HepG2 (cell line): ENCODE results near the gene ARHGAP23. TPM values are rescaled to one million over a fixed set of nuclear protein-coding genes. Genes with fewer than 3 reads are reported as not detected.

Source experiments
- CBFB ChIP-seq: sonication (generic); formaldehyde crosslinking; IDR thresholded peaks from 2 replicates; pipeline ENCODE4 v1.4.0; 2020; ENCODE audit warnings: missing genetic modification reagents
- KAT8 ChIP-seq: IDR thresholded peaks from 2 replicates; pipeline ENCODE4 v1.6.1; 2016; ENCODE audit warnings: missing genetic modification reagents, missing compliant biosample characterization
- KDM3A ChIP-seq: IDR thresholded peaks from 2 replicates; pipeline ENCODE4 v1.6.1; 2018; ENCODE audit warnings: low read depth, missing compliant biosample characterization
- KDM4B ChIP-seq: sonication (generic); formaldehyde crosslinking; IDR thresholded peaks from 2 replicates; pipeline ENCODE4 v1.4.0; 2020; ENCODE audit warnings: missing genetic modification reagents
- MEF2D ChIP-seq: sonication (generic); formaldehyde crosslinking; IDR thresholded peaks from 2 replicates; pipeline ENCODE4 v1.5.1; 2020; ENCODE audit warnings: mild to moderate bottlenecking, missing genetic modification reagents
- NFKBIZ ChIP-seq: IDR thresholded peaks from 2 replicates; pipeline ENCODE4 v1.6.1; 2018; ENCODE audit warnings: missing genetic modification reagents, missing compliant biosample characterization
- PHF8 ChIP-seq: sonication (generic); formaldehyde crosslinking; IDR thresholded peaks from 2 replicates; pipeline ENCODE4 v1.5.0; 2020; ENCODE audit warnings: missing genetic modification reagents
- POLR2G ChIP-seq: fragments of 200-400 bp; formaldehyde crosslinking; IDR thresholded peaks from 2 replicates; pipeline ENCODE4 v1.6.1; 2018; ENCODE audit warnings: mild to moderate bottlenecking, low read depth, low read length, moderate library complexity
- RFXAP ChIP-seq: sonication (generic); formaldehyde crosslinking; IDR thresholded peaks from 2 replicates; pipeline ENCODE4 v1.4.0; 2020; ENCODE audit warnings: missing genetic modification reagents, borderline replicate concordance
- SAP130 ChIP-seq: IDR thresholded peaks from 2 replicates; pipeline ENCODE4 v1.6.1; 2016; ENCODE audit warnings: low read depth
- SIX4 ChIP-seq: sonication (generic); formaldehyde crosslinking; IDR thresholded peaks from 2 replicates; pipeline ENCODE4 v1.4.0; 2020; ENCODE audit warnings: missing genetic modification reagents
- SMAD3 ChIP-seq: sonication (generic); formaldehyde crosslinking; IDR thresholded peaks from 2 replicates; pipeline ENCODE4 v1.4.0; 2020; ENCODE audit warnings: missing genetic modification reagents
- SP1 ChIP-seq, 2 experiments: fragments of 450-650 bp in 1 of 2; sonication (generic) in 1 of 2; formaldehyde crosslinking in 1 of 2; IDR thresholded peaks; 2 replicates each; pipeline versions ENCODE4 v1.4.0 to v1.6.1; 2016 to 2020; ENCODE audit warnings: missing genetic modification reagents in 1 of 2
- SRF ChIP-seq: IDR thresholded peaks from 2 replicates; pipeline ENCODE4 v1.6.1; 2011; ENCODE audit warnings: mild to moderate bottlenecking, low read depth, low read length, moderate library complexity
- STAG1 ChIP-seq: sonication (generic); formaldehyde crosslinking; IDR thresholded peaks from 2 replicates; pipeline ENCODE4 v1.4.0; 2020; ENCODE audit warnings: missing genetic modification reagents
- STAT6 ChIP-seq: sonication (generic); formaldehyde crosslinking; IDR thresholded peaks from 2 replicates; pipeline ENCODE4 v1.4.0; 2020; ENCODE audit warnings: missing genetic modification reagents, mild to moderate bottlenecking, borderline replicate concordance
- TEAD3 ChIP-seq: optimal IDR thresholded peaks from 2 replicates; pipeline ENCODE3; 2016; ENCODE audit warnings: borderline replicate concordance
- TSC22D2 ChIP-seq: sonication (generic); formaldehyde crosslinking; IDR thresholded peaks from 2 replicates; pipeline ENCODE4 v1.5.1; 2020; ENCODE audit warnings: missing genetic modification reagents, mild to moderate bottlenecking, borderline replicate concordance
- ZBTB3 ChIP-seq: sonication (generic); formaldehyde crosslinking; IDR thresholded peaks from 2 replicates; pipeline ENCODE4 v1.4.0; 2020; ENCODE audit warnings: low read depth, mild to moderate bottlenecking, moderate library complexity, missing genetic modification reagents, borderline replicate concordance
- ZC3H13 ChIP-seq: sonication (generic); formaldehyde crosslinking; IDR thresholded peaks from 2 replicates; pipeline ENCODE4 v1.8.1; 2023; ENCODE audit warnings: mild to moderate bottlenecking, missing genetic modification reagents, moderate library complexity
- ZFP36 ChIP-seq: fragments of 150-350 bp; IDR thresholded peaks from 2 replicates; pipeline ENCODE4 v1.6.1; 2018; ENCODE audit warnings: borderline replicate concordance, low read length, low read depth; ENCODE audit not compliant: partially characterized antibody
- ZFP82 ChIP-seq: sonication (generic); formaldehyde crosslinking; IDR thresholded peaks from 2 replicates; pipeline ENCODE4 v1.5.1; 2020; ENCODE audit warnings: mild to moderate bottlenecking, missing genetic modification reagents, borderline replicate concordance
- ZNF274 ChIP-seq: sonication (generic); formaldehyde crosslinking; IDR thresholded peaks from 2 replicates; pipeline ENCODE4 v1.5.1; 2020; ENCODE audit warnings: mild to moderate bottlenecking, missing genetic modification reagents
- ZNF33B ChIP-seq: sonication (generic); formaldehyde crosslinking; IDR thresholded peaks from 2 replicates; pipeline ENCODE4 v1.5.1; 2020; ENCODE audit warnings: mild to moderate bottlenecking, missing genetic modification reagents
- ZNF343 ChIP-seq: sonication (generic); formaldehyde crosslinking; IDR thresholded peaks from 2 replicates; pipeline ENCODE4 v1.4.0; 2020; ENCODE audit warnings: mild to moderate bottlenecking, missing genetic modification reagents
- ZNF619 ChIP-seq: sonication (generic); formaldehyde crosslinking; IDR thresholded peaks from 2 replicates; pipeline ENCODE4 v1.4.0; 2020; ENCODE audit warnings: mild to moderate bottlenecking, missing genetic modification reagents
- ZNF691 ChIP-seq: sonication (generic); formaldehyde crosslinking; IDR thresholded peaks from 2 replicates; pipeline ENCODE4 v1.4.0; 2020; ENCODE audit warnings: missing genetic modification reagents, low read depth, mild to moderate bottlenecking, borderline replicate concordance
- ZSCAN12 ChIP-seq: sonication (generic); formaldehyde crosslinking; IDR thresholded peaks from 2 replicates; pipeline ENCODE4 v1.9.0; 2021; ENCODE audit warnings: mild to moderate bottlenecking, missing genetic modification reagents
- ZSCAN25 ChIP-seq: sonication (generic); formaldehyde crosslinking; IDR thresholded peaks from 2 replicates; pipeline ENCODE4 v1.8.0; 2022; ENCODE audit warnings: mild to moderate bottlenecking, missing genetic modification reagents
- polyA plus RNA-seq, 8 experiments: library from polyadenylated mRNA; depleted of rRNA in 3 of 8; stranded (reverse) in 7 of 8; unstranded in 1 of 8; fragments of >200 nt; fragmentation: Illumina TruSeq in 4 of 8; extraction: Trizol in 4 of 8; gene quantifications; 2 replicates each; pipeline versions ENCODE4 v1.2.1 to v1.2.3, GENCODE V29; 2011 to 2016; ENCODE audit warnings: low read depth in 4 of 8, missing spikeins in 1 of 8, mixed read lengths in 1 of 8; ENCODE audit not compliant: insufficient read depth in 1 of 8
- total RNA-seq, 5 experiments: library from RNA; depleted of rRNA; stranded (reverse); fragments of >200 nt; fragmentation: Illumina TruSeq; extraction: Trizol; gene quantifications; 2 replicates each; pipeline ENCODE4 v1.2.3, GENCODE V29; 2016; ENCODE audit warnings: low read depth in 1 of 5

ARHGAP23 gene
- total and polyA plus RNA-seq, 2 of the 13 experiments (the other 11 are each of a cell fraction or from before 2014, with no cell fraction given), result 0.03 TPM; not detected in 1

GRCh38 chr17:38444151-38444550 lies 15.9 kb downstream of the ARHGAP23 start (continued):
- TF ChIP-seq STAT6, result no peak
- no peak for TF ChIP-seq RFXAP (CRISPR knock-in tag)
- 0 out of 2 replicates have a peak, but pooled peaks have one; percentile 34 for TF ChIP-seq KAT8 (CRISPR knock-in tag)
- no peak for TF ChIP-seq ZFP82 (CRISPR knock-in tag)
- no peak for TF ChIP-seq MEF2D (CRISPR knock-in tag)
- 0 out of 2 replicates have a peak, but pooled peaks have one; percentile 47 for TF ChIP-seq ZNF274
- no peak for TF ChIP-seq SP1 (IDR thresholded peaks at IDR 0.05)
- TF ChIP-seq SP1 (CRISPR knock-in tag; IDR thresholded peaks at IDR 0.05), result 0 out of 2 replicates have a peak, but pooled peaks have one; percentile 51
- no peak for TF ChIP-seq ZSCAN12
- peak; percentile 54; the same call in 1 of the 2 replicates for TF ChIP-seq KDM4B (CRISPR knock-in tag)
- no peak for TF ChIP-seq SMAD3 (CRISPR knock-in tag)
- TF ChIP-seq PHF8, result no peak
- TF ChIP-seq ZNF33B, result no peak
- peak; percentile 46; the same call in 1 of the 2 replicates for TF ChIP-seq ZNF691
- TF ChIP-seq ZNF343 (CRISPR knock-in tag), result no peak
- TF ChIP-seq POLR2G, result no peak
- TF ChIP-seq NFKBIZ (CRISPR knock-in tag), result no peak
- TF ChIP-seq CBFB (CRISPR knock-in tag), result 0 out of 2 replicates have a peak, but pooled peaks have one; percentile 63
- no peak for TF ChIP-seq ZC3H13 (CRISPR knock-in tag)
- TF ChIP-seq TEAD3, result peak; percentile 86
- peak; percentile 64 for TF ChIP-seq ZFP36
- TF ChIP-seq STAG1, result peak; percentile 95
- TF ChIP-seq ZSCAN25 (CRISPR knock-in tag), result 0 out of 2 replicates have a peak, but pooled peaks have one; percentile 34
- TF ChIP-seq SRF, result no peak
- TF ChIP-seq TSC22D2 (CRISPR knock-in tag), result no peak
- TF ChIP-seq ZNF619 (CRISPR knock-in tag), result 0 out of 2 replicates have a peak, but pooled peaks have one; percentile 29
- TF ChIP-seq ZBTB3 (CRISPR knock-in tag), result no peak
- peak; percentile 26; the same call in 1 of the 2 replicates for TF ChIP-seq SAP130
- 0 out of 2 replicates have a peak, but pooled peaks have one; percentile 61 for TF ChIP-seq KDM3A (CRISPR knock-in tag)
- TF ChIP-seq SIX4, result no peak
